A549 treated with ZK216348 at 1 μM for 4 hours (cell line): ENCODE results near the gene DERL2. TPM values are rescaled to one million over a fixed set of nuclear protein-coding genes. Genes with fewer than 3 reads are reported as not detected.

Experiments used
- total RNA-seq: library from RNA; stranded (reverse); fragments of 200-300 nt; extraction: Qiagen RNA extraction; gene quantifications from 5 replicates; pipeline ENCODE4 v1.2.3, GENCODE V29; 2022; ENCODE audit warnings: low read depth

The DERL2 gene
- 94.3 to 119 TPM (median 110 TPM) in 5 replicates for total RNA-seq

GRCh38 chr17:5485270-5486205 lies at the start of gene DERL2:
Gene DERL2, minus strand, starts transcription at chr17:5486178. Its CDS starts 17 bp downstream, at chr17:5486161.

GRCh38 chr17:5486206-5487124 lies 487 bp upstream of the DERL2 start, which contains the start of gene MIS12:
Gene MIS12, plus strand, starts transcription at chr17:5486566. Its CDS starts 2,297 bp downstream, at chr17:5488863.

GRCh38 chr17:5438716-5439445 lies 47.1 kb downstream of the DERL2 start, which contains the start of gene C1QBP:
Gene C1QBP, minus strand, starts transcription at chr17:5439155. Its CDS starts 82 bp downstream, at chr17:5439073.

Other genes starting within 250 kb of the DERL2 start
- gene RABEP1, start 203.9 kb downstream of the DERL2 start, total RNA-seq: 36.7 to 51.8 TPM (median 43.4 TPM) in 5 replicates
- gene NUP88, start 66.5 kb downstream of the DERL2 start, total RNA-seq: 84.0 to 108 TPM (median 97.7 TPM) in 5 replicates
- 31.2 to 43.8 TPM (median 34.1 TPM) in 5 replicates for gene RPAIN, start 66.0 kb downstream of the DERL2 start, total RNA-seq
- gene C1QBP, start 47.0 kb downstream of the DERL2 start, total RNA-seq: 505 to 658 TPM (median 563 TPM) in 5 replicates
- 22.5 to 32.7 TPM (median 26.9 TPM) in 5 replicates for gene DHX33, start 17.2 kb downstream of the DERL2 start, total RNA-seq
- gene MIS12, start 388 bp upstream of the DERL2 start, total RNA-seq: 14.9 to 18.2 TPM (median 17.7 TPM) in 5 replicates
- gene NLRP1, start 98.3 kb upstream of the DERL2 start, total RNA-seq: 2.1 to 4.4 TPM (median 3.0 TPM) in 5 replicates